Measurements from ENCODE around the gene STK4.

DNA sequence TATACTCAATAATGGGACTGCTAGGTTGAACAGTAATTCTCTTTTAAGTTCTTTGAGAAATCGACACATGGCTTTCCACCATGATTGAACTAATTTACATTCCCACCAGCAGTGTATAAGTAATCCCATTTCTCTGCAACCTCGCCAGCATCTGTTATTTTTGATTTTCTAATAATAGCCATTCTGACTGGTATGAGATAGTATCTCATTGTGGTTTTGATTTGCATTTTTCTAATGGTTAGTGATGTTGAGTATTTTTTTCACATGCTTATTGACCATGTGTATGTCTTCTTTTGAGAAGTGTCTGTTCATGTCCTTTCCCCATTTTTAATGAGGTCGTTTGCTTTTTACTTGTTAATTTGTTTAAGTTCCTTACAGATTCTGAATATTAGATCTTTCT lies 66.5 kb downstream of the STK4 start:
- TF ChIP-seq, protein P1, sequence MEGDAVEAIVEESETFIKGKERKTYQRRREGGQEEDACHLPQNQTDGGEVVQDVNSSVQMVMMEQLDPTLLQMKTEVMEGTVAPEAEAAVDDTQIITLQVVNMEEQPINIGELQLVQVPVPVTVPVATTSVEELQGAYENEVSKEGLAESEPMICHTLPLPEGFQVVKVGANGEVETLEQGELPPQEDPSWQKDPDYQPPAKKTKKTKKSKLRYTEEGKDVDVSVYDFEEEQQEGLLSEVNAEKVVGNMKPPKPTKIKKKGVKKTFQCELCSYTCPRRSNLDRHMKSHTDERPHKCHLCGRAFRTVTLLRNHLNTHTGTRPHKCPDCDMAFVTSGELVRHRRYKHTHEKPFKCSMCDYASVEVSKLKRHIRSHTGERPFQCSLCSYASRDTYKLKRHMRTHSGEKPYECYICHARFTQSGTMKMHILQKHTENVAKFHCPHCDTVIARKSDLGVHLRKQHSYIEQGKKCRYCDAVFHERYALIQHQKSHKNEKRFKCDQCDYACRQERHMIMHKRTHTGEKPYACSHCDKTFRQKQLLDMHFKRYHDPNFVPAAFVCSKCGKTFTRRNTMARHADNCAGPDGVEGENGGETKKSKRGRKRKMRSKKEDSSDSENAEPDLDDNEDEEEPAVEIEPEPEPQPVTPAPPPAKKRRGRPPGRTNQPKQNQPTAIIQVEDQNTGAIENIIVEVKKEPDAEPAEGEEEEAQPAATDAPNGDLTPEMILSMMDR (IDR thresholded peaks at IDR 0.05): no peak
- TF ChIP-seq POLR2A (IDR thresholded peaks at IDR 0.05): no peak
